ENCODE measurements around the gene RASSF5. TPM values are rescaled to one million over a fixed set of nuclear protein-coding genes. Genes with fewer than 3 reads are reported as not detected.
A peak's percentile ranks its signal among the peaks of the same experiment; 100 is the strongest.

RASSF5 gene
- total and polyA plus RNA-seq, 4 donors = 4.8 to 10.0 (median 5.5) TPM

GRCh38 chr1:206521127-206521526, 13.8 kb downstream of the RASSF5 start:
- Histone ChIP-seq H3K36me3 (ENCODE audit: control insufficient read depth in 4 of 4, insufficient read depth in 3 of 4, low read depth in 1 of 4, low read length in 3 of 4) (no peaks in the 10 kb centered on the region), H3K4me1 (ENCODE audit: control insufficient read depth in 4 of 4, insufficient read depth in 4 of 4, low read length in 3 of 4) (peaks cover 9 to 48% (median 34%) of the 10 kb centered on the region in 4 donors), H3K27ac (ENCODE audit: low read depth in 1 of 2, low read length in 2 of 2) (no peak overlapping the region), H3K9ac (ENCODE audit: low read depth in 1 of 2, low read length in 2 of 2) (no peak overlapping the region), H3K4me3 (ENCODE audit: low read depth in 1 of 3, low read length in 3 of 3) (no peak overlapping the region), H3K27me3 (ENCODE audit: control insufficient read depth in 4 of 4, insufficient read depth in 4 of 4, low read length in 3 of 4) (no peaks in the 10 kb centered on the region), H3K9me3 (ENCODE audit: control insufficient read depth in 4 of 4, low read length in 3 of 4) (no peaks in the 10 kb centered on the region)
- WGBS = 55% methylated on average over 5 of the region's 5 CpGs
- TF ChIP-seq FOXA1 (IDR thresholded peaks at IDR 0.05) (no peak), SP1 (IDR thresholded peaks at IDR 0.05) (peak; percentile 23), HNF4A (conservative IDR thresholded peaks at IDR 0.05) (peak in 1 of 2 donors; percentile 16), RXRA (IDR thresholded peaks at IDR 0.05) (peak; percentile 54 to 66)
- no peak for DNase-seq (ENCODE audit: low spot score)

- DNase-seq (ENCODE audit: low spot score) = no peak
- H3K36me3 ChIP-seq (ENCODE audit: control insufficient read depth in 4 of 4, insufficient read depth in 3 of 4, low read depth in 1 of 4, low read length in 3 of 4) = no peaks in the 10 kb centered on the region
- H3K9ac ChIP-seq (ENCODE audit: low read depth in 1 of 2, low read length in 2 of 2) = no peak overlapping the region
- H3K4me3 ChIP-seq (ENCODE audit: low read depth in 1 of 3, low read length in 3 of 3) = no peak overlapping the region
- 81% methylated on average over 8 of the region's 8 CpGs for WGBS
- TF ChIP-seq FOXA1 (IDR thresholded peaks at IDR 0.05) (no peak), REST (IDR thresholded peaks at IDR 0.05) (no peak), SP1 (IDR thresholded peaks at IDR 0.05) (no peak), NR2F2 (IDR thresholded peaks at IDR 0.05) (no peak), FOXA2 (IDR thresholded peaks at IDR 0.05) (no peak), YY1 (IDR thresholded peaks at IDR 0.05) (no peak), TAF1 (conservative IDR thresholded peaks at IDR 0.05) (no peak), JUND (IDR thresholded peaks at IDR 0.05) (no peak), CTCF (IDR thresholded peaks at IDR 0.05; ENCODE audit: low read depth, low read length, missing input control) (no peak), RAD21 (IDR thresholded peaks at IDR 0.05) (no peak), GABPA (IDR thresholded peaks at IDR 0.05 in 1 of 2, conservative IDR thresholded peaks at IDR 0.05 in 1 of 2) (no peak), EGR1 (IDR thresholded peaks at IDR 0.05; ENCODE audit: low read depth in 2 of 2) (no peak), ZBTB33 (IDR thresholded peaks at IDR 0.05) (no peak), HNF4A (conservative IDR thresholded peaks at IDR 0.05) (no peak), MAX (IDR thresholded peaks at IDR 0.05) (no peak), RXRA (IDR thresholded peaks at IDR 0.05) (no peak), ATF3 (IDR thresholded peaks at IDR 0.05) (no peak), HNF4G (IDR thresholded peaks at IDR 0.05) (no peak)
- no peaks in the 10 kb centered on the region for H3K9me3 ChIP-seq (ENCODE audit: control insufficient read depth in 4 of 4, low read length in 3 of 4)
- H3K4me1 ChIP-seq (ENCODE audit: control insufficient read depth in 4 of 4, insufficient read depth in 4 of 4, low read length in 3 of 4) = peaks cover 9 to 54% (median 41%) of the 10 kb centered on the region in 4 donors
- no peak overlapping the region for H3K27ac ChIP-seq (ENCODE audit: low read depth in 1 of 2, low read length in 2 of 2)
- H3K27me3 ChIP-seq (ENCODE audit: control insufficient read depth in 4 of 4, insufficient read depth in 4 of 4, low read length in 3 of 4) = no peaks in the 10 kb centered on the region
Observed at GRCh38 chr1:206521694-206522402, 14.5 kb downstream of the RASSF5 start.
